ENCODE data around the gene ARHGEF7.

ARHGEF7 gene

GRCh38 chr13:111201304-111201940, 86.3 kb downstream of the ARHGEF7 start:
- no peak for DNase-seq (ENCODE audit: low spot score)

GRCh38 chr13:111202156-111202621, 87.1 kb downstream of the ARHGEF7 start:
- no peak for DNase-seq (ENCODE audit: low spot score)

GRCh38 chr13:111202745-111203144, 87.6 kb downstream of the ARHGEF7 start:
- no peak for DNase-seq (ENCODE audit: low spot score)

GRCh38 chr13:111203736-111204389, 88.8 kb downstream of the ARHGEF7 start:
- DNase-seq (ENCODE audit: low spot score): no peak

- no peak for DNase-seq (ENCODE audit: low spot score)
Measured at GRCh38 chr13:111204438-111205177, 89.5 kb downstream of the ARHGEF7 start.

GRCh38 chr13:111206148-111206547, 91.0 kb downstream of the ARHGEF7 start:
- DNase-seq (ENCODE audit: low spot score): no peak

GRCh38 chr13:111209613-111210012, 94.5 kb downstream of the ARHGEF7 start:
- DNase-seq (ENCODE audit: low spot score): no peak

GRCh38 chr13:111210091-111210490, 95.0 kb downstream of the ARHGEF7 start:
- DNase-seq (ENCODE audit: low spot score): no peak

- no peak for DNase-seq (ENCODE audit: low spot score)
Measured at GRCh38 chr13:111210544-111211469, 95.7 kb downstream of the ARHGEF7 start.

- DNase-seq (ENCODE audit: low spot score): no peak
Measured at GRCh38 chr13:111211789-111212516, 96.8 kb downstream of the ARHGEF7 start.

GRCh38 chr13:111212517-111212873, 97.4 kb downstream of the ARHGEF7 start:
- DNase-seq (ENCODE audit: low spot score): no peak

- DNase-seq (ENCODE audit: low spot score): no peak
Measured at GRCh38 chr13:111213964-111214726, 99.0 kb downstream of the ARHGEF7 start.

- peak; percentile 74 for DNase-seq (ENCODE audit: low spot score)
Measured at GRCh38 chr13:111215081-111216047, 100.3 kb downstream of the ARHGEF7 start.

- DNase-seq (ENCODE audit: low spot score): peak; percentile 73
Measured at GRCh38 chr13:111216166-111216960, 101.3 kb downstream of the ARHGEF7 start.

- DNase-seq (ENCODE audit: low spot score): no peak
Measured at GRCh38 chr13:111217641-111218040, 102.5 kb downstream of the ARHGEF7 start.

- no peak for DNase-seq (ENCODE audit: low spot score)
Measured at GRCh38 chr13:111219280-111219679, 104.2 kb downstream of the ARHGEF7 start.

GRCh38 chr13:111219950-111220349, 104.8 kb downstream of the ARHGEF7 start:
- no peak for DNase-seq (ENCODE audit: low spot score)

GRCh38 chr13:111225166-111225565, 110.1 kb downstream of the ARHGEF7 start:
- no peak for DNase-seq (ENCODE audit: low spot score)
